ENCODE data around the gene HYAL3. TPM values are rescaled to one million over a fixed set of nuclear protein-coding genes. Genes with fewer than 3 reads are reported as not detected.

HYAL3 gene
- total and polyA plus RNA-seq, 2 of the 13 experiments (the other 11 are each of a cell fraction or from before 2014, with no cell fraction given), result 5.5 to 10.4 TPM

DNA sequence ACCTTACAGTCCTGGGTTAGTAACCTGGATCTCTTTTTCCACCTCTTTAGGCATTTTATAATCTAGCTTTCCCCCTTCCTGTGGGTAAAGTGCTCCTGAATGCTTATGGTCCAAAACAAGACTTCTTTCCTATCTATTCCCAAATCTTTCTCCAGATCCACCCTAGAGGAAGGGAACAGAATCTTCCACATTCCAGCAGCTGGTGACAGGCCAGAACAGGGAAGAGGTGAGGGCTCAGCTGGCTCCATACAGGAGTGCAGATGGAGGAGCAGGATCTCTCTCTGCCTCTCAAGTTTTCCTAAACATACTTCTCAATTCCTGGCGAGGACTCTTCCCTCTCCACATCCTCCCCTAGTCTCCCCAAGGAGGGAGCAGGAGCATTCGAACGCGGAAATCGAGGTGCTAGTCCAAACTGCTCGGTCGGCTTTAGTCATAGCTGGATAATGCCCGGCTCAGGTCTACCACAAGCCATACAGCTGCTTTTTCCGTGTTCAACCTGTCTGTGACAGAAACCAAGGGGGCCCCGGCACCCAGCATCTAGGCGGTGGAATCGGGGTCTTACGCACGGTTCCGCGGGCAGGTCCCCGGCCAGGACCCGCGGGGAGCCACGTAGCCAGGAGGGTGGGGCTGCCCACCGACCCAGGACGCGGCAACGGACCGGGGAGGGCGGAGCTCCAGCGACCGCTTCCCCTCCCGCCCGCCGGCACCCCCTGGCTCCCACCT is 37.4 kb upstream of the HYAL3 start (continued):
- TF ChIP-seq, protein P1, sequence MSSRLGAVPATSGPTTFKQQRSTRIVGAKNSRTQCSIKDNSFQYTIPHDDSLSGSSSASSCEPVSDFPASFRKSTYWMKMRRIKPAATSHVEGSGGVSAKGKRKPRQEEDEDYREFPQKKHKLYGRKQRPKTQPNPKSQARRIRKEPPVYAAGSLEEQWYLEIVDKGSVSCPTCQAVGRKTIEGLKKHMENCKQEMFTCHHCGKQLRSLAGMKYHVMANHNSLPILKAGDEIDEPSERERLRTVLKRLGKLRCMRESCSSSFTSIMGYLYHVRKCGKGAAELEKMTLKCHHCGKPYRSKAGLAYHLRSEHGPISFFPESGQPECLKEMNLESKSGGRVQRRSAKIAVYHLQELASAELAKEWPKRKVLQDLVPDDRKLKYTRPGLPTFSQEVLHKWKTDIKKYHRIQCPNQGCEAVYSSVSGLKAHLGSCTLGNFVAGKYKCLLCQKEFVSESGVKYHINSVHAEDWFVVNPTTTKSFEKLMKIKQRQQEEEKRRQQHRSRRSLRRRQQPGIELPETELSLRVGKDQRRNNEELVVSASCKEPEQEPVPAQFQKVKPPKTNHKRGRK (CRISPR knock-in tag; IDR thresholded peaks at IDR 0.05), result no peak
- TF ChIP-seq MED13 (CRISPR knock-in tag; IDR thresholded peaks at IDR 0.05) (no peak), ZNF468 (CRISPR knock-in tag; IDR thresholded peaks at IDR 0.05) (peak; percentile 95; the same call in 1 of the 2 replicates), ZNF343 (CRISPR knock-in tag; IDR thresholded peaks at IDR 0.05) (no peak), REXO4 (CRISPR knock-in tag; IDR thresholded peaks at IDR 0.05; ENCODE audit: borderline replicate concordance) (0 out of 2 replicates have a peak, but pooled peaks have one; percentile 50), ZNF598 (CRISPR knock-in tag; IDR thresholded peaks at IDR 0.05; ENCODE audit: borderline replicate concordance) (no peak), SPEN (CRISPR knock-in tag; IDR thresholded peaks at IDR 0.05; ENCODE audit: low read depth) (no peak), MATR3 (CRISPR knock-in tag; IDR thresholded peaks at IDR 0.05) (no peak), NFE2L1 (CRISPR knock-in tag; IDR thresholded peaks at IDR 0.05; ENCODE audit: borderline replicate concordance) (0 out of 2 replicates have a peak, but pooled peaks have one; percentile 36), ZNF3 (CRISPR knock-in tag; IDR thresholded peaks at IDR 0.05) (no peak), HOXA9 (CRISPR knock-in tag; IDR thresholded peaks at IDR 0.05; ENCODE audit: borderline replicate concordance) (no peak), ZNF737 (CRISPR knock-in tag; IDR thresholded peaks at IDR 0.05; ENCODE audit: borderline replicate concordance) (no peak), SOX5 (CRISPR knock-in tag; IDR thresholded peaks at IDR 0.05; ENCODE audit: borderline replicate concordance) (no peak), ATRX (CRISPR knock-in tag; IDR thresholded peaks at IDR 0.05; ENCODE audit: borderline replicate concordance) (no peak), ZNF761 (CRISPR knock-in tag; conservative IDR thresholded peaks at IDR 0.05) (no peak; the same call in 1 of the 2 replicates)
- TF ChIP-seq, protein P2, sequence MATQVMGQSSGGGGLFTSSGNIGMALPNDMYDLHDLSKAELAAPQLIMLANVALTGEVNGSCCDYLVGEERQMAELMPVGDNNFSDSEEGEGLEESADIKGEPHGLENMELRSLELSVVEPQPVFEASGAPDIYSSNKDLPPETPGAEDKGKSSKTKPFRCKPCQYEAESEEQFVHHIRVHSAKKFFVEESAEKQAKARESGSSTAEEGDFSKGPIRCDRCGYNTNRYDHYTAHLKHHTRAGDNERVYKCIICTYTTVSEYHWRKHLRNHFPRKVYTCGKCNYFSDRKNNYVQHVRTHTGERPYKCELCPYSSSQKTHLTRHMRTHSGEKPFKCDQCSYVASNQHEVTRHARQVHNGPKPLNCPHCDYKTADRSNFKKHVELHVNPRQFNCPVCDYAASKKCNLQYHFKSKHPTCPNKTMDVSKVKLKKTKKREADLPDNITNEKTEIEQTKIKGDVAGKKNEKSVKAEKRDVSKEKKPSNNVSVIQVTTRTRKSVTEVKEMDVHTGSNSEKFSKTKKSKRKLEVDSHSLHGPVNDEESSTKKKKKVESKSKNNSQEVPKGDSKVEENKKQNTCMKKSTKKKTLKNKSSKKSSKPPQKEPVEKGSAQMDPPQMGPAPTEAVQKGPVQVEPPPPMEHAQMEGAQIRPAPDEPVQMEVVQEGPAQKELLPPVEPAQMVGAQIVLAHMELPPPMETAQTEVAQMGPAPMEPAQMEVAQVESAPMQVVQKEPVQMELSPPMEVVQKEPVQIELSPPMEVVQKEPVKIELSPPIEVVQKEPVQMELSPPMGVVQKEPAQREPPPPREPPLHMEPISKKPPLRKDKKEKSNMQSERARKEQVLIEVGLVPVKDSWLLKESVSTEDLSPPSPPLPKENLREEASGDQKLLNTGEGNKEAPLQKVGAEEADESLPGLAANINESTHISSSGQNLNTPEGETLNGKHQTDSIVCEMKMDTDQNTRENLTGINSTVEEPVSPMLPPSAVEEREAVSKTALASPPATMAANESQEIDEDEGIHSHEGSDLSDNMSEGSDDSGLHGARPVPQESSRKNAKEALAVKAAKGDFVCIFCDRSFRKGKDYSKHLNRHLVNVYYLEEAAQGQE (IDR thresholded peaks at IDR 0.05; ENCODE audit: borderline replicate concordance in 1 of 2, low read depth in 1 of 2, low read length in 2 of 2), result no peak
- TF ChIP-seq, protein P3, sequence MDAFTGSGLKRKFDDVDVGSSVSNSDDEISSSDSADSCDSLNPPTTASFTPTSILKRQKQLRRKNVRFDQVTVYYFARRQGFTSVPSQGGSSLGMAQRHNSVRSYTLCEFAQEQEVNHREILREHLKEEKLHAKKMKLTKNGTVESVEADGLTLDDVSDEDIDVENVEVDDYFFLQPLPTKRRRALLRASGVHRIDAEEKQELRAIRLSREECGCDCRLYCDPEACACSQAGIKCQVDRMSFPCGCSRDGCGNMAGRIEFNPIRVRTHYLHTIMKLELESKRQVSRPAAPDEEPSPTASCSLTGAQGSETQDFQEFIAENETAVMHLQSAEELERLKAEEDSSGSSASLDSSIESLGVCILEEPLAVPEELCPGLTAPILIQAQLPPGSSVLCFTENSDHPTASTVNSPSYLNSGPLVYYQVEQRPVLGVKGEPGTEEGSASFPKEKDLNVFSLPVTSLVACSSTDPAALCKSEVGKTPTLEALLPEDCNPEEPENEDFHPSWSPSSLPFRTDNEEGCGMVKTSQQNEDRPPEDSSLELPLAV (CRISPR knock-in tag; conservative IDR thresholded peaks at IDR 0.05; ENCODE audit: low read depth), result peak; percentile 81; the same call in 1 of the 2 replicates
- TF ChIP-seq, protein P4, sequence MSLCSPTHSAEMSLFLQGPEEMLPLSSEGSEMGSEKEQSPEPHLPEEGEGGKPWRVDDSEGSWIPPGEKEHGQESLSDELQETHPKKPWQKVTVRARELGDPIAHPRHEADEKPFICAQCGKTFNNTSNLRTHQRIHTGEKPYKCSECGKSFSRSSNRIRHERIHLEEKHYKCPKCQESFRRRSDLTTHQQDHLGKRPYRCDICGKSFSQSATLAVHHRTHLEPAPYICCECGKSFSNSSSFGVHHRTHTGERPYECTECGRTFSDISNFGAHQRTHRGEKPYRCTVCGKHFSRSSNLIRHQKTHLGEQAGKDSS (CRISPR knock-in tag; IDR thresholded peaks at IDR 0.05; ENCODE audit: borderline replicate concordance, low read depth), result no peak
- TF ChIP-seq, protein P5, sequence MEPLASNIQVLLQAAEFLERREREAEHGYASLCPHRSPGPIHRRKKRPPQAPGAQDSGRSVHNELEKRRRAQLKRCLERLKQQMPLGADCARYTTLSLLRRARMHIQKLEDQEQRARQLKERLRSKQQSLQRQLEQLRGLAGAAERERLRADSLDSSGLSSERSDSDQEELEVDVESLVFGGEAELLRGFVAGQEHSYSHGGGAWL (CRISPR knock-in tag; IDR thresholded peaks at IDR 0.05), result no peak; the same call in 1 of the 2 replicates
- TF ChIP-seq, protein P6, sequence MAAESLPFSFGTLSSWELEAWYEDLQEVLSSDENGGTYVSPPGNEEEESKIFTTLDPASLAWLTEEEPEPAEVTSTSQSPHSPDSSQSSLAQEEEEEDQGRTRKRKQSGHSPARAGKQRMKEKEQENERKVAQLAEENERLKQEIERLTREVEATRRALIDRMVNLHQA (CRISPR knock-in tag; IDR thresholded peaks at IDR 0.05), result no peak
